ENCODE data around the gene SNPH.

- TF ChIP-seq, protein P1, sequence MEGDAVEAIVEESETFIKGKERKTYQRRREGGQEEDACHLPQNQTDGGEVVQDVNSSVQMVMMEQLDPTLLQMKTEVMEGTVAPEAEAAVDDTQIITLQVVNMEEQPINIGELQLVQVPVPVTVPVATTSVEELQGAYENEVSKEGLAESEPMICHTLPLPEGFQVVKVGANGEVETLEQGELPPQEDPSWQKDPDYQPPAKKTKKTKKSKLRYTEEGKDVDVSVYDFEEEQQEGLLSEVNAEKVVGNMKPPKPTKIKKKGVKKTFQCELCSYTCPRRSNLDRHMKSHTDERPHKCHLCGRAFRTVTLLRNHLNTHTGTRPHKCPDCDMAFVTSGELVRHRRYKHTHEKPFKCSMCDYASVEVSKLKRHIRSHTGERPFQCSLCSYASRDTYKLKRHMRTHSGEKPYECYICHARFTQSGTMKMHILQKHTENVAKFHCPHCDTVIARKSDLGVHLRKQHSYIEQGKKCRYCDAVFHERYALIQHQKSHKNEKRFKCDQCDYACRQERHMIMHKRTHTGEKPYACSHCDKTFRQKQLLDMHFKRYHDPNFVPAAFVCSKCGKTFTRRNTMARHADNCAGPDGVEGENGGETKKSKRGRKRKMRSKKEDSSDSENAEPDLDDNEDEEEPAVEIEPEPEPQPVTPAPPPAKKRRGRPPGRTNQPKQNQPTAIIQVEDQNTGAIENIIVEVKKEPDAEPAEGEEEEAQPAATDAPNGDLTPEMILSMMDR (IDR thresholded peaks at IDR 0.05), result no peak
- TF ChIP-seq EZH2 (IDR thresholded peaks at IDR 0.05), result no peak
Measured at GRCh38 chr20:1320016-1320415, 53.9 kb downstream of the SNPH start.

Data from neural progenitor cell (in vitro differentiated cells).